GM18499 (cell line): ENCODE data around the gene SORCS2.

Experiments
- ATAC-seq: cut with Tn5 transposase; IDR thresholded peaks from one replicate; pipeline ENCODE4 v1.9.1; 2021; ENCODE audit warnings: moderate number of reproducible peaks; ENCODE audit not compliant: insufficient read depth, unreplicated experiment

Gene SORCS2

DNA sequence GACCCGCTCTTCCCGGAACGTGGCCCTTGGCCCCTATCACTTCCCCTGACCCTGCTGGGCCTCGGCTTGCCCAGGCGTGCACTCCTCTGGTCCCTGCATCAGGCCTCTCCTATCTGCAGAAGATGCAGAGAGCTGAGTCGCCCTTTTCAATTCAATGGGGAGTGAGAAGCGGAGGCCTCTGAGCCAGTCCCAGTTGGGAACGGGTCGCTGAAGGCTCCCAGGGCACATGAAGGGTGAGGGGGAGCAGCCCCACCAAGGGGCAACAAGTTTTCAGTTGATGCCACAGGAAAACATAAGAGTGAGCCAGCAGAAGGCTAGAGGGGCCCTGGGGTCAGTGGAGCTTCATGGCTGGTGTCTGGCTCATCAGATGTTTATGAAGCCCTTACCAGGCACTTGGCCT is 225.3 kb downstream of the SORCS2 start:
- ATAC-seq, result no peak

DNA sequence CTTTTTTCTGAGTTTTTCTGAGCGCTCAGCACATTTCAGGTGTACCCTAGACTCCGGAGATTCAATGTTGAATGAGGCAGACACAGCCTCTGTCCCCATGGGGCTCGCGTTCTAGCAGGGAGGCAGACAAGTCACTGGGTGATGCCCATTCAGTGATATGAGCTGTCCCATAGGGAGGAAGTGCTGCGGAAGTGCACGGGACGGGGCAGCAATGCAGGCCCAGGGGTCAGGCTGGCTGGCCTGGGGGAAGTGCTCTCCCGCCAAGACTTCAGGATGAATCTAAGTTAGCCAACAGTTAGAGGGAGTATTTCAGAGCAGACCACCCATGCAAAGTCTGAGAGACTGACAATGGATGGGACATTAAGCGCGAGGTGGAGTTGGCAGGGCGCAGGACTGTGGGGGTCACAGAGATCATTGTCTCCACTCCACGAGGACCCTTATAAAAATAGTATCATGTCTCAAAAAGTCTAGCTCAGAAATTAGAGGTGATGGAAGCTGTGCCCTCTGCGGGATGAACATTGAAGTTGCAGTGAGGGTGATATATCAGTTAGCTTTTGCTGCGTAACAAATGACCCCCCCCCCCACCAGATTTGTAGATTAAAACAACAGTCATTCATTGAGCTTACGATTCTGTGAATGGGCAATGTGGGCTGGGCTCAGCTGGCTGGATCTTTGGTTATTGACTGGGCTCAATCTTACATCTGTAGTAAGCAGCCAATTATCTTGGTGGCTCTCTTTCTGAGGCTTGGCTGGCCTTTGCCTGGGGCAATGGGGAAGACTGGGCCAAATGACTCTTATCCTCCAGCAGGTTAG is 226.0 kb downstream of the SORCS2 start:
- no peak for ATAC-seq

DNA sequence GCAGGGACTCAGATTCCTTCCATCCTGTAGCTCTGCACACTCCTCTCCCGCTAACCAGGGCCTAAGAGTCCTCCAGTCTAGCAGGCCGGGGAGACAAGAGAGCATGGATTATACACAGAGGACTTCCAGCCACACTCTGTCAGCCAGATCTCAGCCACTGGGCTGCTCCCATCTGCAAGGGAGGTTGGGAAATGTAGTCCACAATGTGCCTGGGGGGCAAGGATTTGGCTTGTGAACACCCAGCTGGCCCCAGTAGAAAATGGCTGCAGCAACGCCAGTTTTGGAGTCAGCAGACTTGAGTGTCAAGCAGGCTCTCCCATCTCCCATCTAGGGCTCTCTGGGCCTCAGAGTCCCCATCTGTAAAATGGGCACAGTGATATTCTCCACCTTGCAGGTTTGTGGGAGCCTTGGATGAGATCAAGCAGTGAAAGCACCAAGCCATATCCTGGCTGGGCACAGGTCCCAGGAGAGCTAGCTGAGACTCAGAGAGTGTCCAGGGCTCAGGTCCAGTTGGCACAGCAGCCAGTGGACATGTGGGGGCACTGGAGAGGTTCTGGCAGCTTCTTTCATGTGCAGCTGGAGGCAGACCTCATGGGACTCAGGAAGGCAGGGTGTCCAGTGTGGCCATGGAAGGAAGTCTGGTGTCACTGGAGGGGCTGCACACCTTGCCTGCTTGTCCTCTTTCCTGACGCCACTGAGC is 227.8 kb downstream of the SORCS2 start:
- no peak for ATAC-seq

DNA sequence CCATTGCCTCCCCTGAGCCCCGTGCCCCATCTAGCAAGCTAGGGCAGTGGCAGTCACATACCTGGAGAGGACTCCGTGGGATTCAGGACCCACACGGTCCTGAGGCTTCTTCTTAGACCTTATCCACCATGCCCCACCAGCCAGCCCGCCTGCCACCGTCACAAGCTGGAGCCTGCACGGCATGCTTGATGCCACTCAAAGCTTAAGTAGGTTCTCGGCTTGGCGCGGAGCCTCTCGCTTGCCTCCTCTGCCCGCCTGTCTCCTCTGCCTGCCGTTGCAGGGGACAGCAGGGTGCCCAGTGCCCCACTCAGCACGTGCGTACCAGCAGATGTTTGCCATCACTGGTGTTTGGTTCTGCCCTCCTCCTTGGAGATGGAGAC is 228.3 kb downstream of the SORCS2 start:
- ATAC-seq, result no peak

DNA sequence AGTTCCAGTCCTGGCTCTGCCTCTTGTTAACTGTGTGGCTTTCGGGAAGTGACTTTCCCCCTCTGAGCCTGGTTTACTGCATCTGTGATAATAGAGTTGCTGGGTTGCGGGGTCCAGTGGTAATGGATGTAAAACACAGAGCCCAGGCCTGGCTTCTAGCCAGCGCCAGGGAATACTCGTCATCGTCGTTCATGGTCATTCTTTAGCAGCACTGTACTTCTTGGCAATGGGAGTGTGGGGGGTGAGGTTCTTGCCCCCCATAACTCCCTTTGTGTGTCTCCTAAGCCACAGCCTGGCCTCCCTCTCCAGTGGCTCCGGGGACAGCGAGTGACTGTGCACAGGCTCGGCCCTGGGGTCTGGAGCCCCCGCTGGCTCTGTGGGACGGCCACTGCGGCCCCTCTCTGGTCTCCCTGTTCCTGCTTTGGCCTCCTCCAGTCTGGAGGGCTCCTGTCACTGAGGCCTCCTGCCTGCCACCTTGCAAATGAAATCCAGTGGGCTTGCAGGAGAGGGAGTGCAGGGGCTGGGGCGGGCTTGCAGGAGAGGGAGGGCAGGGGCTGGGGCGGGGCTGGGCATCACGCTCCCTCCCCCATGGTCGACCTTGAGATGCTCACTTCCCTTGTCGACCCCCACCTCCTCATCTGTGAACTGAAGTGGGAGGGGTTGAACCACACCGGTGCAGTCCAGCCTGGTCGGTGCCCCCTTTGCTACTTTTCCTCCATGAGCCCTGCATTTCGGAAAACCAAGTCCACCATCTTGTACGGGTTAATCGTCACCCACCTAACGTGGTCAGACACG is 229.2 kb downstream of the SORCS2 start:
- no peak for ATAC-seq

DNA sequence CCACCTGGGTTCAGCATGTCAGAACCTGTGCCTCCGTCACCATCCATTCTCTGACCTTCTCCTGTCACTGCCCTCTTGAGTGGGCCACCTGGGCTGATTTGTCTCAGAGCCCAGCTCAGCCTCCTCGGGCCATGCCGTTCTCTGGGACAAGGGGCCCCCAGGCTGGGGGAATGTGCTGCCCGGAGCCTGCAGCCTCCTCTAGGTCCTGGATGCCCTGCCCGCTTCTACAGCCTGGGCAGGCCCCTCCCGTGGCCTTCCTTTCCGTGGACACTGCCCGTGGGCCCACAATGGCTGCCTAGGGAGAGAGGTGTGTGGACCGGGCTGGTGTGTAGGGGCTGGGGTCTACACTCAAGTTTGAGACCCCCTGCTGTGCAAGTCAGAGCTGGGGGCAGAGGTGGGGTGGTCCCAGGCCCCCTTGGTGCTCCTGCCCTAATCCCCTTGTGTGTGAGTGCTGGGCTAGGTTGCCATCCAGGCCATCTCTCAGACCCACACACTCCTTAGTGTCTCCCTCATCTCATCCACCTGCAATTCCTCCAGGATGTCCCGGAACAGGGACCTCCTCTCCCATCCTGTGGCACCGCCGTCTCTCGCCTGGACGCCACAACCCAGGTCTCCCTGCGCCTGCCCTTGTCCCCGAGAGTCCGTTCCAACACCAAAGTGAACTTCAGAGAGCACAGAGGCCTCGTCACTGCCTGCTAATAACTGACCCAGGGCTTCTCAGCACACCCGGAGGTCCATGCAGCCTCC is 230.0 kb downstream of the SORCS2 start:
- ATAC-seq, result no peak

DNA sequence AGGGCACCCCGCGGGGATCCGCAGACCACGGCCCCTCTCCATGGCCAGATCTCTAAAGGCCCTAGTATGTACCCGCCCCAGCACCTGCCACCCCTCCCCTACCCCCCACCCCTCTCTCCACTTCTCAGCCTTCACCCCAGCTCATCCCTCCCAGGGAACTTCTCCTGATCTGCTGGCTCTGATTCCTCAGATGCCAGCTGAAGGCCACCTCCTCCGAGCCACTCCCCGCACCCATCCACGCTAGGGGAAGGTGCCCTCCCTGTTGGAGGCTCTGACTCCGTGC is 230.5 kb downstream of the SORCS2 start:
- no peak for ATAC-seq

DNA sequence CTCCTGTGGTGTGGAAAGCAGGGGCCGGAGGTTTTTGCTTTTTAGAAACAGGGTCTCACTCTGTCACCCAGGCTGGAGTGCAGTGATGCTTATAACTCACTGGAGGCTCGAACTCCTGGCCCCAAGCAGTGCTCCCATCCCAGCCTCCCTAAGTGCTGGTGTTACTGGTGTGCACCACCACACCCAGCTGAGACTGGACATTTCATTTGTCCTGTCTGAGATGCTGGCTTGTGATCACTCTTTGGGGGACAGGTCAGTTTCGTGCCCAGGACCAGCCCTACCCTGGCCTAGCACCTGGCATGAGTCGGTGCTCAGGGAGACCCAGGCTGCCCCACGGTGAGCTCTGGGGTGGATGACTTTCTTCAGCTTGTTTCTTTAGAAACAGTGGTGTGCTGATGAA is 231.1 kb downstream of the SORCS2 start:
- no peak for ATAC-seq

DNA sequence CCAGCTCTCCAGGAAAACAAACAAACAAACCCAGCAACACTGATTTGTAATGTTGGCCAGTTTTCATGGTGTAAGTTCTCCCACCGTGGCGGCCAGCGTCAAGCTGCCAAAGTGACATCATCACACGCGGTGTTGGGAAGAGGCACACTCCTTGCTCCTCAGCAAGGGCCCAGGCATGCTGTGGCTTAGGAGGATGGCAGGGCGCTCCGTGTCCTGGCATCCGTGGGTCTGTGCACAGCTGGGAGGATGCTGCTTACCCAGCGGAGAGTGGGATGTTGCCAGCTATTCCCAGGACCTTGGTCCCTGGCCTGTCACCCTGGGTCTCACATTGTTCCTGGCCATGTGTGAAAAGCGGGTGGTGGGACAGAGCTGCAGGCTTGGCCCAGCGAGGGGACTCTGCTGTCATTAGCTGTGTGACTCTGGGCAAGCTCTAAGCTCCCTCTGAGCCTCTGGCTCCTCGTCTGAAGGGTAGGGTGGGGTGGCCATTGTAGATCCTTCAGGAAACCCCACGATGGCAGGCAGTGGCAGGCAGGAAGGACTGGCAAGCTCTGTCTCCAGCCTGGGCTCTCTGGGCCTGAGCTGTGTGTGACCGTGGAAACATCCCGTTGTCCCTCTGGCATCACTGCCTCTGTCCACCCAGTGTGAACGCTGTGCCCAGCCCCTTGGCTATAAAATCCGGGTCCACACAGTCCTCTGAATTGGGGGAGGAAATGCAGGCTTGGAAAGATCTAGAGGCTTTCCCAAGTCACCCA is 231.6 kb downstream of the SORCS2 start:
- no peak for ATAC-seq

DNA sequence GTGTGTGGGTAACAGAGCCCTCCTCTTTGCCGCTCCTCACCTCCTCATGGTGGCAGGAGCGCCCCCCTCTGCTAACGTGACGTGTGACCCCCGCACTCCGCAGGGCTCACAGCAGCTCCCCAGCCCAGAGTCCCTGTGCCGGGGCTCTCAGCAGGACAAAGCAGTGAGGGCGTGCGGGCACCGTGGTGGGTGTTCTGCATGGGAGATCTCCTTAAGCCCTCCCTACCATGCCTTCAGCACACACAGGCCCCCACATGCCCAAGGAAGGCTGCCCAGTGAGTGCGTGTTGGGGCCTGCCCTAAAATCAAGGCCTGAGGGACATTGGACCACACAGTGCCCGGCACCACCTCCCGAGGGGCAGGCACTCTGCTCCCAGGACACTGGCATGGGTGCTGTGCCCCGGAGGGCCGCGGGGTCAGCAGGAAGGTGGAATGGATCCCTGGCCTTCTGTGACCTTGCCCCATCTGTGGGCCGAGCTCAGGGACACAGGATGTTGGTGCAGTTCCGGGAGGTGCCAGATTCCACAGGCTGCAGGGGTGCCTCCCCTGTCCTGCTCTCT is 232.3 kb downstream of the SORCS2 start:
- ATAC-seq, result no peak

DNA sequence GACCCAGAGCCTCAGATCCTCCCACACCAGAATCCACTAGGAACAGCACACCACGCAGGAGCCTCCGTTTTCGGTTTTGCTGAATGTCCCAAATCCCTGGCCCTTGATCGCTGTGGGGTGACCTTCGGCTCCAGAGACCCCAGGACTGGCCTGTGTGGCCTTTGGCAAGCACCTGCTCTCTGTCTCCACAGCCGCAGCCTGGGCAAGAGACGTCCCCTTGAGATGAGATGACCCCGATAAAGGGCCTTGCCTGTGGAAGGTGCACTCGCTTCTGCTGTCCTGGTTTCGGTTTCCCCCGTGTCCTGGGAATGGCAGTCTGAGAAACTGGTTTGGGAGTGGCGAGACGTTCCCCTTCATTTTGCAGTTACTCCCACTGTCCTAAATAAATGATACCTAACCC is 232.8 kb downstream of the SORCS2 start:
- ATAC-seq, result no peak

DNA sequence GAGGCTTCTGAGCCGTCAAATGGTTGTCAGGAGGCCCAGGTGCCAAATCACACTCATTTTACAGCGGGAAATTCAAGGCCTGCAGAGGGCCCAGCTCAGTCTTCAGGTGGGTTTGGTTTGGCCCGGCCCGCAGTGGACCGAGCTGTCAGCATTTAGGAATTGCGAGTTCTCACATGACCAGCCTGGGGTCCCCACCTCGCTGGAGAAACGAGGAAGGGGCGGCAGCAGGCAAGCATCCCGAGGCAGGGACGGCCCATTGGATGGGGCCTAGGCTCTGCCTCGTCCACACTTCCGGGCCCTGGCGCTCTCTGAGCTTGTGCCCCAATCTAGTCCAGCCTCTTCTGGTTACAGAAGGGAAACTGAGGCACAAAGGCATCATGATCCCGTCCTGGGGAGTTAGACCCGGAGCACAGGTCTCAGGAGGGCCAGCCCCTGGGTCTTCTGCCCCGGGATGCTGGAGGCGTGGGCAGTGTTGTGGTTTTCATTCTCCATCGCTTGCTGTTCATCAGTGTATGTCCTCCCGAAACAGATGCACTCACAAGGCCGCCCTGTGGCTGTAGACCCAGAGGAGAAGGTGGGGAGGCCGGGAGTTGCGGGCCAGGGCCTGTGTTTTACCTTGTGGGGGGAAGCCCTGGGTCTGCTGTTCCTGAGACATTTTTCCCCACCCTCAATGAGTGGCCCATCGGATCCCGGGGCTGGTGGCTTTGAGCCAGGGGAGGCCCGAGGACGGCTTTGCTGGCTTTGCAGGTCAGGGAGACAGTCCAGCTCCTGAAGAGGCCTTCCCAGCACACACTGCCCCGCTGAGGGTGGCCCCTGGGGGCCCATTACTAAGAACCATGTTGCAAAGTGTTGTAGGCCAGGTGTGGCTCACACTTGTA is 233.5 kb downstream of the SORCS2 start:
- no peak for ATAC-seq

DNA sequence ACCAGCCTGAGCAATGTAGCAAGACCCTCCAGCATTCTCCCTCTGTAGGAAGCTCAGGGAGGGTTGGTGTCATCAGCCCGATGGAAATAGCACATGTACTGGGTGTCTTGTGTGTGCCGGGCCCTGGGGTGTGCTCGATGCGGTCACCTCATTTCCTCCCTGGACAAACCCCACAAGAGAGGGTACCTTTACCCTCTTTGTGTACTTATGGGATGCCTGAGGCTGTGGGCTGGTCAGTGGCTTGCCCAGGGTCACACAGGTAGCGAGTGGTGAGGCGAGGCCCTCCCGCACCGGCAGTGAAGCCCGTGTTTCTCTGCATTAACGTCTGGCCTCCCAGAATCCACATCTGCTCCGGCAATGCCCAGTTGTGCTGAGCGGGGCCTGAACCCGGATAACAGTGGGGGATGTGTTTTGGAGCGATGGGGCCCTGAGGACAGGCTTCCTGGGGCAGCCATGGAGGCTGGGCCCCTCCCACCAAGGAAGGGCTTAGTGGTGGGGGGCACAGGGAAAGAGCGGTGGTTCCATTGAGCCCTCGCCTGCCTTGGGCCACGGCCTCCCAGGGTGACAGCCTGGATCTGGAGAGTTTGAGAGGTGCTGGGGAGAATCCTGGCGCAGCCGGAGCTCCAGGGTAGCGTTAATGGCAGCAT is 234.3 kb downstream of the SORCS2 start:
- no peak for ATAC-seq

DNA sequence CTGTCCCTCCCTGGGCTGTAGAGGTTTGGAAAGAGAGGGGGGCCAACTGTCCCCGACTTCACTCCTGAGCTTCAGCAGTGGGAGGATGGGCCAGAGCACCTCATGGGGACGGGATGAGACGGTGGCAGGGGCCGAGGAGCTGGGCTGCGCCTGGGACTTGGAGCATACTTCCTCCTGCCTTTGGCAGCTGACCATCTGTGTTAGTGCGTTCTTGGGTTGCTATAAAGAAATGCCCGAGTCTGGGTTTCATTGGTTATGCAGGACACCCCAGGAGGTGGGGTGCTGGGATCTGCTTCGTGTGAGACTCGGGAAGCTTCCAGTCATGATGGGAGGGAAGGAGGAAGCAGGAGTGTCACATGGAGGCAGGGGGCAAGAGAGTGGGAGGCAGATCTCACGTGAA is 235.0 kb downstream of the SORCS2 start:
- ATAC-seq, result no peak

DNA sequence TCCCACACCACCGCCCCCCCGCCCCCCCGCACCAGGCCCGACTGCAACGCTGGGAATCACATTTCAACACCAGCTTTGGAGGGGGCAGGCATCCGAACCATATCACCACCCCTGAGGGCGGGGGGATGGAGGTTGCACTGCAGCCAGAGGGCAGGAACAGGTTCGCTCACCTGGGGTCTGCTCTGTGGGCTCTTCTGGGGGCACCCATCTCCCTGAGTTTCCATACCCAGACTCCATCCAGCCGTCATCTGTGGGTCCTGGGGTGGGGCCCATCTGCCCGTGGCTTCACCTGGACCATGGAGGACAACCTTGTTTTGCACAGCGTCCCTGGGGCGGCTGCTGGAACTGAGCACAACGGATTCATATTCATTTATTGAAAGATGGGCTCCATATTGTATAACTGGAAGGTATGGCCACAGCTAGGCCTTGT is 235.5 kb downstream of the SORCS2 start:
- no peak for ATAC-seq

DNA sequence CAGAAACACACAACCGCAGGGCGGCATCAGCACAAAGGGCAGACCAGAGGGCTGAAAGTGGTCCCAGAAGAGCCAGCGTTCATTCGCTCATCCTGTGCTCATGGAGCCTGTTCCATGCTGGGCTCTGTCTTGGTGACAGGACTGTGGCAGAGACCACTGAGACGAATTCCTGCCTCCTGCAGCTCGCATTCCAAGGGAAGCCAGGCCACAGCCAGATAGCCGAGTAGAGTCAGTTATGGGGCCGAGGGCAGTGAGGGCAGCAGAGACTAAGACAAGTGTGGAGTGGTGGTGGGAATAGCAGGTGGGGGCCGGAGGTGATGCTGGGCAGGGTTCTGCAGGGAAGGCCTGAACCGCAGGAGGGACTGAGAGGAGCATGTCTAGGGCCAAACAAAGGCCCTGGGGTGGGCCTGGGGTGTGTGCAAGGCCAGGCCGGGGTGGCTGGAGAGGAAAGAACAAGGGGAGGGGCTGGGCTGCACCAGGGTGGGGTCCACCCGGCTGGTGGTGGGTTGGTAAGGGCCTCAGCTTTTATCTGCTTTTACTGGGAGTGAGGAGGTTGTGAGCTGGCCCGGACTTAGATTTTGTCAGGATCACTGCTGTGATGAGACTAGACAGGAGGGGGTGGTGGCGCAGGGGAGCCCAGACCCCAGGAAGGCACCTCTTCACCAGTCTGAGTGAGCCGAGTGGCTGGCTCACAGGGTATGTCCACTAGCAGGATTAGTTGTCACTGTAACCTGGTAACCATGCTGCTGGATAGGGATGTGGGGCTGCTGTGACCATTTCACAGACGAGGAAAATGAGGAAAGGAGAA is 236.1 kb downstream of the SORCS2 start:
- no peak for ATAC-seq

DNA sequence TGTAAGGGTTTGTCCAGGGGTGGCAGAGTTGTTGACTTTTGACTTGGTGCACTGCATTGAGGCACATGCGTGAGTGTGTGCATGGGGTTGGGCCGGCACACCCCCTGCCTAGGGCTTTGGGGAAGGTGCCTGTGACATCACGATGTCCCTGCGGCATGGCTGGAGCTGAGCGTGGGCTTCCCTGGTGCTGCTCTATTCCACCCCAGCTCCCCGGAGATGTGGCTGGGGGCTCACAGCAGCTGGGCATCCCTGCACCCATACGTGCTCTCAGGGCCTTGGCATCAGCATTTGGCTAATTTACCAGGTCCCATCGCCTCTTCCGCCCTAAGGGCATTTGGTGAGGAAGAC is 236.7 kb downstream of the SORCS2 start:
- no peak for ATAC-seq
